Brain microvascular endothelial cell (primary cell): ENCODE data around the gene TRIM37.

Experiments
- DNase-seq: peaks from one replicate; pipeline ENCODE4 v3.0.0-alpha.2; 2020
- H3K27ac ChIP-seq: fragments of 250-450 bp; sonication (Bioruptor Pico); 2 replicates; pipeline ENCODE4 v1.5.1; 2020; ENCODE audit warnings: mild to moderate bottlenecking, moderate library complexity
- H3K27me3 ChIP-seq: fragments of 250-450 bp; sonication (Bioruptor Pico); replicated peaks from 2 replicates; pipeline ENCODE4 v1.5.1; 2020; ENCODE audit warnings: mild to moderate bottlenecking
- H3K36me3 ChIP-seq: fragments of 250-450 bp; sonication (Bioruptor Pico); replicated peaks from 2 replicates; pipeline ENCODE4 v1.5.1; 2020; ENCODE audit warnings: mild to moderate bottlenecking
- H3K4me3 ChIP-seq: 2 replicates; pipeline ENCODE4 v1.5.1; 2011; ENCODE audit warnings: low read depth, mild to moderate bottlenecking, control low read depth, low read length, moderate library complexity
- CTCF ChIP-seq: IDR thresholded peaks from 2 replicates; pipeline ENCODE4 v1.5.1; 2011; ENCODE audit warnings: low read depth, mild to moderate bottlenecking, moderate library complexity, low read length, control low read depth, inconsistent platforms; ENCODE audit errors: missing control alignments
- in situ Hi-C: cut with HindIII; loops from 2 replicates; pipeline ENCODE4 v1.10.0; 2017; ENCODE audit warnings: low sequenced_read_pairs, low pct_ligation_motif_present

The TRIM37 gene

GRCh38 chr17:59069856-59070255, 36.8 kb downstream of the TRIM37 start:
- DNase-seq, result no peak
- no peaks in the 10 kb centered on the region for H3K27me3 ChIP-seq
- TF ChIP-seq CTCF, result no peak
- H3K4me3 ChIP-seq, result no peak overlapping the region
- peaks cover 33% of the 10 kb centered on the region for H3K36me3 ChIP-seq
- no peak overlapping the region for H3K27ac ChIP-seq
- in situ Hi-C loops, result no loop called here

- Histone ChIP-seq H3K4me3 (no peak overlapping the region), H3K27ac (no peak overlapping the region), H3K27me3 (no peaks in the 10 kb centered on the region), H3K36me3 (peaks cover 33% of the 10 kb centered on the region)
- in situ Hi-C loops, result no loop called here
- no peak for TF ChIP-seq CTCF
- no peak for DNase-seq
These were observed 38.9 kb downstream of the TRIM37 start for GRCh38 chr17:59067756-59068155.

GRCh38 chr17:59067340-59067739, 39.3 kb downstream of the TRIM37 start:
- no peak for DNase-seq
- Histone ChIP-seq H3K27me3 (no peaks in the 10 kb centered on the region), H3K36me3 (peaks cover 37% of the 10 kb centered on the region), H3K4me3 (no peak overlapping the region), H3K27ac (no peak overlapping the region)
- no peak for TF ChIP-seq CTCF
- in situ Hi-C loops, result no loop called here

GRCh38 chr17:59062509-59062908, 44.2 kb downstream of the TRIM37 start:
- Histone ChIP-seq H3K4me3 (no peak overlapping the region), H3K27ac (no peak overlapping the region), H3K36me3 (peaks cover 39% of the 10 kb centered on the region), H3K27me3 (no peaks in the 10 kb centered on the region)
- in situ Hi-C loops, result no loop called here
- no peak for TF ChIP-seq CTCF
- DNase-seq, result no peak

GRCh38 chr17:59056857-59057256, 49.8 kb downstream of the TRIM37 start:
- H3K4me3 ChIP-seq, result no peak overlapping the region
- no peaks in the 10 kb centered on the region for H3K27me3 ChIP-seq
- H3K36me3 ChIP-seq, result peaks cover 44% of the 10 kb centered on the region
- in situ Hi-C loops, result no loop called here
- DNase-seq, result no peak
- H3K27ac ChIP-seq, result no peak overlapping the region
- TF ChIP-seq CTCF, result no peak

- in situ Hi-C loops, result no loop called here
- Histone ChIP-seq H3K4me3 (no peak overlapping the region), H3K36me3 (peaks cover 48% of the 10 kb centered on the region)
These were observed 56.9 kb downstream of the TRIM37 start for GRCh38 chr17:59049798-59050197.

More at GRCh38 chr17:59049798-59050197, 56.9 kb downstream of the TRIM37 start:
- no peak overlapping the region for H3K27ac ChIP-seq
- no peak for TF ChIP-seq CTCF
- DNase-seq, result no peak
- no peaks in the 10 kb centered on the region for H3K27me3 ChIP-seq
